GM20000 (cell line): ENCODE measurements around the gene NOS1AP.
"Not testable (repeated sequence)": the region's sequence is repeated elsewhere in the genome, so short reads cannot be mapped to it uniquely, and the experiment has no call there.

ENCODE experiments used
- DNase-seq: peaks from one replicate; pipeline ENCODE4 v3.0.0; 2012; ENCODE audit warnings: low spot score
- TF ChIP-seq, protein P1 (sequence below): IDR thresholded peaks from 2 replicates; pipeline ENCODE4 v1.5.1; 2012; ENCODE audit warnings: mild to moderate bottlenecking, control low read depth; ENCODE audit errors: extremely low read depth, missing control alignments

NOS1AP gene

DNA sequence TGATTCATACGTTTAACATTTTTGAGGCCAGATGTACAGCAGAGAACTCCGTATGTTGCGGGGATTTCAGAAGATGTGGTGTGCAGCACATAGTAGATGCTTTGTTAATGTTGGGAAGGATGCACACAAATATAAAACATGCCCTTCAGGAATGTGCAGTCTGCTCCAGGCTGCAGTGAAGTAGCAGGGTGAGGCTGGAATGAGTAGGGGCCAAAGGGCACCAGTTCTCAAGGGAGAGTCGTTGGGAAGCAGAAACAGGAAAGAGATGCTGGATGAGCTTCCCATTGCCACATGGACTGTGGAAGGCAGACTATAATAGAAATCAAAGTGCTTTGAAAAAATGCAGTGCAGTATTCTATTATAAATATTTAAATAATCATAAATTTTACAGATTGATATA is 126.9 kb downstream of the NOS1AP start:
- no peak for DNase-seq
- TF ChIP-seq, protein P1, sequence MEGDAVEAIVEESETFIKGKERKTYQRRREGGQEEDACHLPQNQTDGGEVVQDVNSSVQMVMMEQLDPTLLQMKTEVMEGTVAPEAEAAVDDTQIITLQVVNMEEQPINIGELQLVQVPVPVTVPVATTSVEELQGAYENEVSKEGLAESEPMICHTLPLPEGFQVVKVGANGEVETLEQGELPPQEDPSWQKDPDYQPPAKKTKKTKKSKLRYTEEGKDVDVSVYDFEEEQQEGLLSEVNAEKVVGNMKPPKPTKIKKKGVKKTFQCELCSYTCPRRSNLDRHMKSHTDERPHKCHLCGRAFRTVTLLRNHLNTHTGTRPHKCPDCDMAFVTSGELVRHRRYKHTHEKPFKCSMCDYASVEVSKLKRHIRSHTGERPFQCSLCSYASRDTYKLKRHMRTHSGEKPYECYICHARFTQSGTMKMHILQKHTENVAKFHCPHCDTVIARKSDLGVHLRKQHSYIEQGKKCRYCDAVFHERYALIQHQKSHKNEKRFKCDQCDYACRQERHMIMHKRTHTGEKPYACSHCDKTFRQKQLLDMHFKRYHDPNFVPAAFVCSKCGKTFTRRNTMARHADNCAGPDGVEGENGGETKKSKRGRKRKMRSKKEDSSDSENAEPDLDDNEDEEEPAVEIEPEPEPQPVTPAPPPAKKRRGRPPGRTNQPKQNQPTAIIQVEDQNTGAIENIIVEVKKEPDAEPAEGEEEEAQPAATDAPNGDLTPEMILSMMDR = no peak

DNA sequence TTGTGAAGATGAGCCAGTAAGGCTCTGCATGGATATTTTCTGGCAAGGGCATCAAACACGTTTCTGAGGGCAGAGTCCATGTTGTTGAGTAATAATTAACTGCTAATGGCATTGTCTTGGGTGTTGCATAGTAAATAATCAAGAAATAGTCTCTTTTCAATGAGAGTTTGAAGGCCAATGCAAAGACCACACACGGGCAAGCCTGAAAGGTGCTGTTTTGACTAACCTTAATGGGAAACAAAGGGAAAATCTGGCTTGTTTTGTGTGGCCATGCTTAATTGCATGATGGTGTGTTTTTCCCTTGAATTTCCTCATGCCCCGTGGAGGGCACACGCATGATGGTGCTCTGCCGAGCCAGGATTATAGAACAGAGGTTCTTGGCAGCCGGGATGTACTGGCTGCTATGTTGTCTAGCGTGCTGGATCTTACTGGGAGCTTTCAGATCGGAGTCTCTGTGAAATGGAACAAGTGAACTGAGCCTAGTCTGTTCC is 127.6 kb downstream of the NOS1AP start:
- no peak for DNase-seq
- TF ChIP-seq, protein P1 = no peak

GRCh38 chr1:162197615-162198421 is 128.3 kb downstream of the NOS1AP start:
- TF ChIP-seq, protein P1 = no peak
- DNase-seq = no peak

DNA sequence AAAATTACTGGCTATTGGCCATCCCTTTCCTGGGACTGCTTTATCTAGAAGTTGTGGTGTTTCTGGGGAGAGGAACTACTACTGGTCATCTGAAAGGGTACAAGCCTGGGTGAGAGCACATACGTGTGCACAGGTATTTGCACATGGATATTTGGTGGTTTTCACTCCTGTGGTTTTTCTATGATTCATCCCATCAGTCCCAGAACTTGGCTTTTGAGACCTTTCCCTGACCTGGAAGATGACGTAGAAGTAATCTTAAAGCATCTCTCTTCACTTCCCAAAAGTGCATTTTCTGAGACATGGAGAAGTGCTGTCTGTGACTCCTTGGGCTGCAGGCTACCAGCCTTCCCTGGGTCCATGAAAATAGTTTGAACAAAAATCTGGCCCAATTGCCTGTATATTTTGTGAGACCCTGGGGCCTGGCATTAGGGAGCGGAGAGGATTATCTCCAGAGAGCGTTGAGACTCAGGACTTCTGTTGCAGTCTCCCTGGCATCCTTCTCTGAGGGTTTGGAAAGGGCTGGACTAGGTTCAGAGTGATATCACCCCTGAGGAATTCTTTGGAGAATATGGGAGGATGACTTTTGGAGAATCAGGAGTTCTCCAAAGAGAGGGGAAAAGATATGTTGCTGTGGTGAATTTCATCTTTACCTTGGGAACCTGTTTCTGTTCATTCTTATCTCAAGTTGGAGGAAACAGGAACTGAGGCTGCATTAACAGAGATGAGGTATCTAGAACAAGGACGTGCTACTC is 130.8 kb downstream of the NOS1AP start:
- TF ChIP-seq, protein P1 = no peak
- no peak for DNase-seq

- DNase-seq = not testable (repeated sequence)
These were observed 131.6 kb downstream of the NOS1AP start for GRCh38 chr1:162201062-162201461.

GRCh38 chr1:162204129-162204822 is 134.8 kb downstream of the NOS1AP start:
- no peak for DNase-seq

GRCh38 chr1:162204823-162205155 is 135.3 kb downstream of the NOS1AP start:
- TF ChIP-seq, protein P1 = no peak
- no peak for DNase-seq

More at GRCh38 chr1:162204129-162204822, 134.8 kb downstream of the NOS1AP start:
- TF ChIP-seq, protein P1 = no peak
